HG02840 (cell line): ENCODE data around the gene BNC2.

ENCODE experiments used
- ATAC-seq: cut with Tn5 transposase; IDR thresholded peaks from one replicate; pipeline ENCODE4 v1.9.1; 2021; ENCODE audit warnings: mild to moderate bottlenecking, moderate library complexity, moderate number of reproducible peaks; ENCODE audit not compliant: unreplicated experiment, low FRiP score

Gene BNC2

DNA sequence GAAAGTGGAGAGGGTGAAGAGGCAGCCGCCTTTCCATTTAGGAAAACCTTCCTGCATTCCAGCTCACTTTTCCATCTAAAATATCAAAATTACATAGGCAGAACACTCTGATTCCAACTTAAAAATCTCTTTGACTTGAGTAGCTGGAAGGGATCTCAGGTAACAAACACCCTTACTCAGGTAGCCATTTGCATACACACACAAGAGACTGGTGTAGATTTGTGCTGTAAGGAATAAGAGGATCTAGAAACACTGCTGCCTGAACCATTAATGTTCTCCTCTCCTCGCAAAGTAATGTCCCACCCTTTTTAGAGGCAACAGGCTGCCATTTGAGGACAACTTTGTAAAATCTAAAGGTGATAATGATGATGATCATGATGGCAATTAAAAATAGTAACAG is 53.5 kb downstream of the BNC2 start:
- ATAC-seq: no peak

DNA sequence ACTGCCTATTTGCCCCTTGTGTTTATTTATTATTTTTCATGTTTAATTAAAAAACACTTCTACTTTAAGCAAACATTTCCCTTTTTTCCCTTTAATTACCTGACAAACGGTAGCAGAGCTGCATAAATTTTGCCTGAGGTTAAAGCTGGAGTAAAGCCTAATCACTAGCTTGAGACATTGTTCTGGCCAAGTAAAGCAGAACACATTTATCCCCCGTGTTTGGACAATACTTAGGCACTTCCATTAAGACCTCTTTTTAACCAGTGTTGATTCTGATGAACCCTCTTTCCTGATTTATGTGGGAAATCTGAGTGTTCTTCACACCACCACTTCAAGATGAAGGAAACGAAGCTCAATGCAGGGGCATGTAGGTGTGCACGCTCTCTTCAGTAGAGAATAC is 54.5 kb downstream of the BNC2 start:
- no peak for ATAC-seq

DNA sequence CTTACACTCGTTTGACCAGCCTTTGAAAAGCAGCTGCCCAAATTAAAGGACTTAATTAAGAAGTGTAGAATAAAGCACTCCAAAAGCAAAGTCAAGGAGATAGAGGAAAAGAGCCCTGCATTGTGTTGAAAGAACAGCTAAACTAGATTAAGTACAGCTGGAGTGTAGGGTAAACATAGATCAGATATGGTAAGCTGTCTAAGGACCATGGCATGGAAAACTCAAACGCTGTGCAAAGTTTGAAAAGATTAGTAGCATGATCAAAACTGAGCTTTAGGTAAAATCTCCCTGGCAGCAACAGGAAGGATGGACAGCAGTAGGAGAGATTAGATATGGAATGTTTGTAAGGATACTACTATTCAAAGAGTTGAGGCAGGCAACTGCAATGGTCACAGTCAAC is 55.4 kb downstream of the BNC2 start:
- no peak for ATAC-seq

DNA sequence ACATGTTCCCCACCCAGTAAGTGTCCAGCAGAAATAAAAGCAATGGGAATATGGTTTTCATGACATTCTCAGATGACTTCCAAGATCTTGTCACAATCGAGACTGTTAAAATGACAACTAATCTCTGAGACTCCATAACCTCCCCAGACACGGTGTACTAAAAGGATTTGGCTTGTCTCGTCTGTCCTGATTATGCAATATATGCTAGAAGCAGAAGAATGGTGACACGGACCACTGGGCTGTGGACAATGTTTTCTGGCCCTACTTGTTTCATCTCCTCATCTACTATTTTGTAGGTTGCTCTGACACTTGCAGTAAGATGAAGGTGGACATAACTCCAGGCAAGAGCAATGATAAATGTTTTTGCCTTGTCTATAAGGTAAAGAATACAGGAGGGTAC is 56.6 kb downstream of the BNC2 start:
- ATAC-seq: no peak

DNA sequence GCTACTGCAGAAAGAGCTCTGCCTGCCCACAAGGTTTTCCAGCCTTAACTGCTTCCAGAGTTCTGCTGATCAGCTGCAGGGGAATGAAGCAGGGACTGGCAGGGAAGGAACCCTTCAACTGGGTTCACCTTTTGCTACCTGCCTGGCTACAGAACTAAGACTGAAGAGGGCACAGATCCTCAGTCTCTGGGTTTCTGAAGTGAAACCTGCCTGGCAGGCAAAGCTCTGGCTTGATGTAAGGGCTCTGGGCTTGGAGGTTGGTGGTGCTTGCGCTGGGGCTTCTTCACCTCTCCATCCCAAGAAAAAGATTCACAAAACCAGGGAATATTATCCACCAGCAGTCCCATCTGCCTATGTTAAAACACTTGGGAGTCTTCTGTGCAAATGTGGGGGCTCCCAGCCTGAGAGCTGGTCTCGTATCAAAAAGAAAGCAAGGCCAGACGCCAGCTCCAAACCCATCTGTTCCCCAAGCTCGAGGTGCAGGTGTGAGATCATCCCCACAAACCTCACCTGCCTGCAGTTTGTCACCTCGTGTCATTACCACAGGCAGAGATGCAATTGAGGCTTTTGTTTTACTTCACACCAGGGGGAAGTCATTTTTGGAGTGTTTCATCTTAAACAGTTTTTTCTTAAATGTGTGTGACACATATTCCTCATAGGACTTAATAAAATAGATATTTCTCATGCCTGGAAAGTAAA is 58.3 kb downstream of the BNC2 start:
- no peak for ATAC-seq

DNA sequence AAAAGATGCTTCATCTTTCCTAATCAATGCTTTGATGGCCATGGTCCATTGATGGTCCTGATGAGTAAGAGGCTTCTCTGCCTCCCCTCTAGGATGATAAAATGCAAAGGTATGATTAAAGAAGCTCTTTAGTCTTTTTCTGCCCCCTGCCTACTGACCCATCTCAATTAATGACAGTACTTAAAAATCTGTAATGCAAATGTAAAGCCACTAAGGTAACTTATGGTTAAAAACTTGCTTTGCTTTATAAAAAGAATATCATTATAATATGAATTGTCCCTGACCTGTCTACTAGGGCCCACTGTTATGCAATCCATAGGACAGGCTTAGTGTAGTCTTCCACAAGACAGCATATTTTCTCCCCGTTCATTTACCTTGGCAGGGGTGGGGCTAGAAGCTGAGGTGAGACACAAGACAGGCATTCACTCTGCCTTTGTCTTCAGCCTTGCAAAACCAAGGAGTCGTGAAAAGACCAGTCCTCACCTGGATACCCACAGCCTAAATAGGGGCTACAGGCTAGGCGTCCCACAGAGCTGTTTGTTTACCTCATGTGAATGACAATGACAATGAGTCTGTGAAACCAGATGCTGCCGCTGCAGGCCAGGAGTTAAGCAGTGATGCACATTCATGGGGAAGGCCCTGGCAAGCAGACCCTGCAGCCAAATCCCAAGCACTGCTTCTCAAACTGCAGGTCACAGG is 60.4 kb downstream of the BNC2 start:
- ATAC-seq: no peak

DNA sequence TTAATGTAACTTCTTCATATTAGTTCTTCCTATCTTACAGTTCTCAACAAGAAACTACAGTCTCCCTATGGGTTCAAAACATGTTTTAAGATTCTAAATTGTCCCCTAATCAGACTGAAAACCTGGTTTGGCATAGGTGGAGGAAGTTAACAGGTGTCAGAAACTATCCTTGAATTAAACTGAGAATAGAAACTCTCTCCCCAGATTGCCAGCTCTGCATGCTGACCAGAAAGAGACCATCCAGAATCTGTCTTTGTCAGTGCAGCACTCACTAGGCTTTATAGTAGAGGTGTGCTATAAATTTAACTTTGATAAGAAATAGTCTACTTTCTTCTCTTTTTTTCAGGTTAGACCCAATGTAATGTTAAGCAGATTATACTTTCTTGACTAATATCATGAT is 63.8 kb downstream of the BNC2 start:
- no peak for ATAC-seq

DNA sequence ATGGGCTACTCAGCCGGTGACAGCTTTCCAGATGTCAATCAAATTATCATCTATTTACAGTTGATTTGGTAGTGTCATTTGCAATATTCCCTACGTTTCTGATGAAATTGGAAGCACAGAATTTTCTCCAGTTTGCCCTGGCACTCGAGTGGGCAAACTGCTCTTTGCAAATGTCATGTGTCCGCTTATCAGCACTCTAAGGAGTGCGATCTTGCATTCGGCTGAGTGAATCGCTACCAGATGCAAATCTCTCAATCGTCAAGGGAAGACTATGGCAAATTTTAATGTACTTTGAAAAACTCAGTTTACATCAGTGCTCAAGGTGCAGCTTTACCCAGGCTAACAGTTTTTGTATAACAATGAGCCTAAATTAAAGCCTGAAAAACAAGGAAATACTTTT is 66.8 kb downstream of the BNC2 start:
- ATAC-seq: no peak

DNA sequence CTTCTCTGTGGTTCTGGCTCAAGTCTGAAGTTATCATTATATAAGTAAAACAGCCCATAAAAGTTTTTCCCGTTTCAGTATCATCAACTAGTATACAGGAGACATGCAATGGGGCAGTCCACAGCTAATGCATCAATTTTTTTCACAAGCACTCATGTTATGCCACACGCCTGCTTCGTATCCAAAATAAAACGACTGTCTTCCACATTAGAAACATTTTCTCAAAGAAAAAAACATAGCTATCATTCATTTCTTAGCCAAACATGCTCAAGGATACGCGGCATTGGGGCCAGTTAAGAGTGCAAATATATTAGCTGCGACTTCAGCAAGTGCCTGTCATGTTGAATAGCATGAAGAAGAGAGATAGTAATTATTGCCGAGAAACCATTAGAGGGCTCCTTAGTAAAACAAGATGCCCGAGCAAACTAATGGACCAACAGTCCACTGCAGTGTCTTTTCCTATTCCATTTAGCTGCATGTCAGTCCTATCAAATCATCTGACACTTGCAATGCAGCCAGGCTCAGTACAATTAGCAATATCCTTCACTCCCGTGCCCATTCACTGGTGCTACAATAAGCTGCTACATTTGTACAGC is 68.5 kb downstream of the BNC2 start:
- no peak for ATAC-seq

DNA sequence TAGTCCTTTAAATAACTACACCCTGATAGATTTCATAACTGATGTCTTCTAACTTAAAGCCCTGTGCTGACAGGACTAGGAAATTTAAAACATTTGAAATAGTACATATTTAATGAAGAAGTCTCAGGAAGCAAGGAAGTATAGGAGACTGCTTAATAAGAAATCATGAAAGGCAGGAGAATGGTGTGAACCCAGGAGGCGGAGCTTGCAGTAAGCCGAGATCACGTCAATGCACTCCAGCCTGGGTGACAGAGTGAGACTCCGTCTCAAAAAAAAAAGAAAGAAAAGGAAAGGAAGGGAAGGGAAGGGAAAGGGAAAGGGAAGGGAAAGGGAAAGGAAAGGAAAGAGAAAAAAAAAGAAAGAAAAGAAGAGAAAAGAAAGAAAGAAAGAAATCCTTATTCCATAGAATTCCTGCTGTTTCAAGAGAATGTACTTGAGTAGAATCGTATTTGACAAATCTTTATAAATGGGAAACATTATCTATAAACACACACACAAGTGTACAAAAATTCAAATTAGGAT is 74.1 kb downstream of the BNC2 start:
- ATAC-seq: no peak

DNA sequence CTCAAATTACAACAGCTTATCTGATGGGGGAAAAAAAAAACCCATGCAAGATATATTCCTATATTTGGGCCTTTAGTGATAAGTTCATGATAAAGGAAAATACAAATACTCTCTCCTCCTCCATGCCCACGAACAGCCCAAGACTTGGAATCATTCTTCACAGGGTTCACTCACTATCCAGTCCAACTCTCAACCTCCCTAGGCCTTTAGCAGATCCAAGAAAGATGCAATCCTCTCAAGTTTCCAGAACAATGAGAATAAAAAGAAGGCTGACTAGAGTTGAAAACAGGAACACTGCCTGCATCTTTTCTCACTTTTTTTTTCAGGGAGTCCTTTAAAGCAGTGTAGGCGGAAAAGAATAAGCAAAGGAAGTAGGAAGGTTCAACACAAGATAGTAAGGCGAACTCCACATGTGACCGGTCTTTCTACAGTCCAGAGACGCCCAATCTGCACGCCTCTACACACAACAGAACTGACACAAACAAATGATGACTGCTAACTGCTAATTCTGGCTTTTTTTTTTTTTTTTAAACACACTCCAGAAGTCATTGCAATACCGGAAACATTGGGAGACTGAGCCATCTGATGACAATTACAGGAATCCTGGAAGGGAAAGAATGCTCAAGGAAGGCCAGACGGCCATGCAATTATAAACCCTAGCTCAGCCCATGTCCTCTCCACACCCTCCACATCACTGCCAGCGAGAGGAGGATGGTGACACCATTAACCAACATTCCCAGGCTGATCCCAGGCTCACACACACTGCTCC is 75.4 kb downstream of the BNC2 start:
- no peak for ATAC-seq

DNA sequence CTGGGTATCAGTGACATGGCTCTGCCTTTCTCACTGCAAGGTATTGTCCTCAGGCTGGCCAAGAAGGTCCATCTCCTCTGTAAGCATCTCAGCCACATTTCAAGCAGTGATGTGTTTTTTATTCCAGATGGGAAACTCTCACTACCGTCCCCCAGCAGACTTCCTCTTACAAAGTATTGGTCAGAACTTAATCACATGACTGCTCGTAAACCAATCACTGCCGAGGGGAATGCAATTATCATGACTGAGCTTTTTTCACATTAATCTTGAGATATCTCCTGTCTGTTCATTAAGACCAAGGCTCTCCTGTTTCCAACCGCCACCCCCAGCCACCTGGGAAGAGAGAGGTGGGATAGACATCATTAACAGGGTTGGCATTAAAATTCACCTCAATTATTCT is 76.4 kb downstream of the BNC2 start:
- ATAC-seq: no peak

DNA sequence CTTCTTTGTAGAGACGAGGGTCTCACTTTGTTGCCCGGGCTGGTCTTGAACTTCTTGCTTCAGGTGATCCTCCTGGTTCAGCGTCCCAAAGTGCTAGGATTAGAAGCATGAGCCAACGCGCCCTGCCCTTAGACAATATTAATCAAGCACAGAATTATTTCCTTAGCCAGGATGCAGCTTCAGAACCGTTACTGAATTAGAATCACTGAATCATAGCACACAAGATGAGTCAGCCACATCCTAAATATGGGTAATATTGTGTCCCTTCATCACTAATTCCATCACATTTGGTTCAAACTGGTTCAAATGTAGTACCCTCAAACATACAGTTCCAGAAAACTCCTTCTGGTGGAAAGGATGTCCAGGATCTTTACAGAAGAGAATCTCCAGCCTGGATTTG is 82.7 kb downstream of the BNC2 start:
- no peak for ATAC-seq

DNA sequence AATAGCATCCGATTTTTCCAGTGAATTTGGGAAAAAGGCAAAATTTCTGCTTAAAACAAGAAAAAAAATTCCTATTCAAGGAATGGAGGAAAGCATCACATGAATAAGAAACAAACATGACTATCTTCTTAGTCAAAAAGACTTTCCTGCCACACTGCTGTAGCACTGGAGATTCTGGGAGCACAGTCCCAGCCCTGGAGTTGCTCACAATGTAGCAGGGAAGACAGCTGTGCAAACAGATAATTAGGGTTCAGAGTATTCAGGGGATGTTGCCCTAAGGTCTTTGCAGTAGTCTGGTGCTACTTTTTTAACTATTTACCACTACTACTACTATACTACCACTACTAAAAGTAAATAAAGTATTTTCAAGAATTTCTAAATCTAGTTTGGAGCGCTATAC is 86.5 kb downstream of the BNC2 start:
- ATAC-seq: no peak

DNA sequence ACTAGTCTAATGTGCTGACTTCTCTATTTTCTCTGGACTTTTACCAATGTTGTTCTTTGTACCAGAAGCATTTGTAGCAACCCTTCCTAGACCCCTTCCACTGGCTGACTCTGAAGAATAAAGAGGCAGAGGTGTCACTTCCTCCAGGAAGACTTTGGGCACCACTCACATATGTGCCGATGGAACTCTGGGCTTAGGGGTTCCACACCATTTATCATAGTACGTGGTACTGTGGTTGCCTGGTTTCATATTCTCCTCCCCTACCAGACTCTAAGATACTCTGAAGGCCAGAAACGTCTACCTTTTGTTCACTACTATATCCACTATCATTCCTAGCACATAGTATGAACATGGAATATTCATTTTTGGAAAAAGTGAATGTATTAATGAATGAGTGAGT is 88.0 kb downstream of the BNC2 start:
- ATAC-seq: no peak

DNA sequence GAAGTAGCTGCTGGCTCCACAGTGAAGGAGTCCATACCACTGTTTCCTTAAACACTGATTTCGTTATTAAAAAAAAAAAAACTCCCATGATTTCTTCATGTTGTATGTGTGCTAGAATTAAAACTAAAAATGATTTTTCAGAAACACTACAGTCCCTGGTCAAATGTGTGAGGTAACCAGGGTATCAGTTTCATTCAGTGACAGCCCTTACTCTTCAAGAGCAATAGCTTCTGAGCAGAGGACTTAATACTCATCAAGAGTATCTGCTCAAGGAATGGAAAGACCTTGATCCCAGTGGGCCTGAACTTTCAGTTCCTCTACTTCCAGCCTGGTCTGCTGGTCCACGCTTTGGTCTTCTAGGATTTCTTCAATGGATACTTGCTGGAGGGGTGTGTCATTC is 95.1 kb downstream of the BNC2 start:
- ATAC-seq: no peak

DNA sequence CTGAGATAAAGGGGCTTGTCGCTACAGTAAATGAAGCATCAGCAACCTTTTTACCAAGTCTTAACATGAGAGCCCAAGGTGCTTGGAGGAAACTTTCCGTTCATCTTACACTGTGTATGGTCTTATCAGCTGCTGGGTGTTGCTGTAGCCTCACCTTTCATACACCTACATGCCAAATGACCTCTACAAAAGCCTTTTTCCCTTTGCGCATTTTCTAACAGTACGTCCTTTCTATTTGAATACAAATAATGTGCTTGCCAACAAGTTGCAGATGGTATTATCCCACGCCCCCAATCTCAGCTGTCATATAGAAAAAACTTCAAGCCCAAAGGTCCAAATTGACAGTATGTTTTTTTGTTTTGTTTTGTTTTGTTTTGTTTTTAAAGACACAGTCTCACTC is 96.9 kb downstream of the BNC2 start:
- ATAC-seq: no peak

DNA sequence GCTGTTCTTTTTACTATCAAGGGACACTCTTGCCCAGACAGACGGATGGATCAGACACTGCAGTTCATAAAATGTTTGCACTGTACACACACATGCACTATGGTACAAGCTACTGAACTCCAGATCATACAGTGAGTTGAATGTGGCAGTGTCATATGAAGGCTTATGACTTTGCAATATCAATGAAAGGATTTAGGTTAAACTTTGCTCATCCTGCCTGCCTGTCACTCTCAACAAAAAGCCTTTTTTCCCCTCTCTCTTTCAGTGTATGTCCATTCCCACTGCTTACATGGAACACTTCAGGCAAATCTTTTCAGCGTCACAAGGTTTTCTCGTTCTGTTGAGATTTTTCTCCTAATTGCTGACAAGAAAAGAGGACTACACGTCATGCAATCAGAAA is 97.4 kb downstream of the BNC2 start:
- no peak for ATAC-seq

DNA sequence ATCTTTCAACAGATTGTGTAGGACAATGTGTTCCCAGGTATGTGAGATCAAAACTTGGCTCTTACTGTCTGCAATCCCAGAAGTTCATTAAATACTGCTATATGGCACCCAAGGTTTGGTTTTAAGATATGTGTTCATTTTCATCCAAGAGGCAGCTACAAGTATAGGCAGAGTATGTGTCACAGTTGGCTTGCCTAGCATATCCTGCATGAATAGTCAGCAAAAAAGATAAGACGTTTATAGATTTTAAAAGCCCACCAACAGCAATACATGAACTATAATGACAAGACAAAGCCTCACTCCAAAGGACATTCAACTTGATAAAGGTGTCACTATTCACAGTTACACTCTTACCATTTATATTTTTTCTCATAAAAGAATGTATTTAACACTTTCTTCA is 99.1 kb downstream of the BNC2 start:
- ATAC-seq: no peak

DNA sequence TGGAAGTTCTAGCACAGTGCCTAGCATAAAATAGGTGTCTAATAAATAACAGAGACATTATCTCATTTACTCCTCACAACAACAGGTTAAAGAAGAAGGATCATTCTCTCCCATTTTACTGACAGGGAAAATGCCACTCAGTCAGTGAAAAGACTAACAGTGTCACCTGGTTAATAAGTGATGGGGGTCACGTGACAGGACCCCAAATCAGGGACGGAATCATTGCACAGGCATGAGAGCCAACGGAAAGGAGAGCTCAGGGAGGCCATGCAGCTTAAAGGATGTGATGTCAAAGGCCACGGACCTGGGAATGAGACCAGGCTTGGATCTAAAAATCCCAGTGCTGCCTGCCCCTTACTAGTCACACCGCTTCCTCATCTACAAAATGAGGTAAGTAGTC is 101.2 kb downstream of the BNC2 start:
- ATAC-seq: no peak

DNA sequence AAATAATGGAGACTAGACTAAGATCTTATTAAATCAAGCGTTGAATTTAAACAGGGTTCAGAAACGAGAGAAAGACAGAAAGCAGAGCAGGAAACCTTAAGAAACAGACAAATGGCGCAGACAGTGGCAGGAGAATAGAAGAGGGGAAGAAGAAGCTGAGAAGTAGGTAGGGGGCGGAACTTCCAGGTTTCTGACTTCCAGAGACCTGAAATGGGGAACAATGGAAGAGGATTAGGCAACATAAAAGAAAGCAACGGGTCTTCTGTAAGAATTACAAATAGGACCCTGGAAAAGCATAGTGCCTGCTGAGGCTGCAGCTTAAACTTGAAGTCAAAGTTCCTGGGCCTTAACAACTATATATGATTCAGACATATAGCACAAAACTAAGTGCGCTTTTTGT is 101.7 kb downstream of the BNC2 start:
- no peak for ATAC-seq
